MCF 10A (cell line): Measurements from ENCODE around the gene CTAG1A. TPM values are rescaled to one million over a fixed set of nuclear protein-coding genes. Genes with fewer than 3 reads are reported as not detected.

ENCODE experiments used
- BruUV-seq: library from RNA; stranded (reverse); fragments of 400-500 nt; replicated peaks from 2 replicates; lab custom pipeline; 2021; lab: Mats Ljungman, UMichigan
- CTCF ChIA-PET: fragments of 300-600 bp; sonication (Branson Sonifier 250); formaldehyde crosslinking; extraction: SDS; loops from one replicate; lab custom pipeline; 2021; ENCODE audit warnings: antibody characterized with exemption, inconsistent platforms; lab: Yijun Ruan, JAX
- POLR2A ChIA-PET: fragments of 300-600, 350-650 bp; sonication (Branson Sonifier 250); formaldehyde crosslinking; extraction: SDS; loops from one replicate; lab custom pipeline; 2020; ENCODE audit warnings: antibody characterized with exemption, inconsistent platforms; lab: Yijun Ruan, JAX
- DNase-seq: peaks from one replicate; pipeline ENCODE4 v3.0.0-alpha.2; 2018; ENCODE audit not compliant: unreplicated experiment
- H3K27ac Mint-ChIP-seq: one replicate; pipeline ENCODE4 v1.8.0; 2022; ENCODE audit warnings: mild to moderate bottlenecking, low read depth, mixed read lengths; ENCODE audit not compliant: unreplicated experiment
- H3K27me3 Mint-ChIP-seq: one replicate; pipeline ENCODE4 v1.8.0; 2022; ENCODE audit warnings: mixed read lengths; ENCODE audit not compliant: insufficient read depth, unreplicated experiment
- H3K36me3 Mint-ChIP-seq: one replicate; pipeline ENCODE4 v1.8.0; 2022; ENCODE audit warnings: mild to moderate bottlenecking, moderate library complexity, mixed read lengths; ENCODE audit not compliant: insufficient read depth, unreplicated experiment
- H3K4me1 Mint-ChIP-seq: one replicate; pipeline ENCODE4 v1.8.0; 2022; ENCODE audit warnings: mixed read lengths; ENCODE audit not compliant: insufficient read depth, unreplicated experiment
- H3K4me3 Mint-ChIP-seq: one replicate; pipeline ENCODE4 v1.8.0; 2022; ENCODE audit warnings: mild to moderate bottlenecking, moderate library complexity, mixed read lengths; ENCODE audit not compliant: unreplicated experiment
- H3K9me3 Mint-ChIP-seq: one replicate; pipeline ENCODE4 v1.8.0; 2022; ENCODE audit warnings: mixed read lengths; ENCODE audit not compliant: unreplicated experiment
- intact Hi-C: fragments of 100-400 bp; cut with micrococcal nuclease; formaldehyde crosslinking; loops from 2 replicates; pipeline ENCODE4 v1.14.1; 2022
- total RNA-seq: library from RNA; stranded (reverse); gene quantifications from 2 replicates; pipeline ENCODE4 v1.2.3, GENCODE V29; 2022
- TF ChIP-seq, protein P1 (sequence below): fragments of 200-600 bp; IDR thresholded peaks from one replicate; pipeline ENCODE4 v1.8.0; 2022; ENCODE audit warnings: antibody characterized with exemption, mild to moderate bottlenecking; ENCODE audit not compliant: unreplicated experiment

CTAG1A gene
- total RNA-seq, 1 experiment from 2014 or later, result not detected

DNA sequence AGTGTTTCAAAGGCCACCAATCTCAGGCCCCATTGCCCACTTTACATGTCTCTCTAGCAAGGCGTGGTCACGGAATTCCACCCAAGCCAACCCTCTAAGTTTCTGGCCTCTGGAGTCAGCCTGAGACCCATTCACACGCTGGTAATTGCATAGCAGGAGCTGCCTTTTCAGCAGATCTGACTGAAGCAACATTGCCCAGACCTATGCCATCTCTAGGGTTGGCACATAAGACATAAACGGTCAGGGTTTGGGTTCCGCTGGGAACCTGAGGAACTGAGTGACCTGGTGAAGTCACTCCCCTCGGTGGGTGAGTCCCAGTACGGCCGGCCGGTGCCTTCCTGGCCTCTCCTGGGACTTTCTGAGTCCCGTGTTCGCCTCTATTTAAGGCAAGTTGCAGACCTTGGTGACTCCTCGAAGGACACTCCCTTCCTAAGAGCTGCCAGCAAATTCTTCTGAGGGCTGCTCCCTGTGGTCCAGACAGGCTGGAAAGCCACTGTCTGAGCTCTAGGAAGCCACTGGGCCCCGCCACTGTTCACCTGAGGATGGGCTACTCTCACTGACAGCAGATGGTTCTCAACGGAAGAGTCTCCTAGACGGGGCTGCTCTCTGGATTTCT, 15.9 kb downstream of the CTAG1A start:
- no peaks in the 10 kb centered on the region for H3K27me3 Mint-ChIP-seq
- no peaks in the 10 kb centered on the region for H3K36me3 Mint-ChIP-seq
- TF ChIP-seq, protein P1, sequence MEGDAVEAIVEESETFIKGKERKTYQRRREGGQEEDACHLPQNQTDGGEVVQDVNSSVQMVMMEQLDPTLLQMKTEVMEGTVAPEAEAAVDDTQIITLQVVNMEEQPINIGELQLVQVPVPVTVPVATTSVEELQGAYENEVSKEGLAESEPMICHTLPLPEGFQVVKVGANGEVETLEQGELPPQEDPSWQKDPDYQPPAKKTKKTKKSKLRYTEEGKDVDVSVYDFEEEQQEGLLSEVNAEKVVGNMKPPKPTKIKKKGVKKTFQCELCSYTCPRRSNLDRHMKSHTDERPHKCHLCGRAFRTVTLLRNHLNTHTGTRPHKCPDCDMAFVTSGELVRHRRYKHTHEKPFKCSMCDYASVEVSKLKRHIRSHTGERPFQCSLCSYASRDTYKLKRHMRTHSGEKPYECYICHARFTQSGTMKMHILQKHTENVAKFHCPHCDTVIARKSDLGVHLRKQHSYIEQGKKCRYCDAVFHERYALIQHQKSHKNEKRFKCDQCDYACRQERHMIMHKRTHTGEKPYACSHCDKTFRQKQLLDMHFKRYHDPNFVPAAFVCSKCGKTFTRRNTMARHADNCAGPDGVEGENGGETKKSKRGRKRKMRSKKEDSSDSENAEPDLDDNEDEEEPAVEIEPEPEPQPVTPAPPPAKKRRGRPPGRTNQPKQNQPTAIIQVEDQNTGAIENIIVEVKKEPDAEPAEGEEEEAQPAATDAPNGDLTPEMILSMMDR, result no peak
- ChIA-PET CTCF (interaction anchor here (2.4 kb wide), 1 partner anchor 148 kb away, joined by 6 read pairs; no protein-coding TSS in a partner anchor), POLR2A (interaction anchor here (0.7 to 1.4 kb wide), 4 partner anchors 119 to 202 kb away, joined by 3 to 5 read pairs (median 4); partner anchors contain the start of gene RPL10)
- peak overlapping the region; percentile 33 for H3K27ac Mint-ChIP-seq
- no peak overlapping the region for H3K4me3 Mint-ChIP-seq
- H3K4me1 Mint-ChIP-seq, result peaks cover 57% of the 10 kb centered on the region
- DNase-seq, result peak; percentile 63
- no peaks in the 10 kb centered on the region for H3K9me3 Mint-ChIP-seq
- BruUV-seq, result no TSS peak
- intact Hi-C loops, result no loop called here

DNA sequence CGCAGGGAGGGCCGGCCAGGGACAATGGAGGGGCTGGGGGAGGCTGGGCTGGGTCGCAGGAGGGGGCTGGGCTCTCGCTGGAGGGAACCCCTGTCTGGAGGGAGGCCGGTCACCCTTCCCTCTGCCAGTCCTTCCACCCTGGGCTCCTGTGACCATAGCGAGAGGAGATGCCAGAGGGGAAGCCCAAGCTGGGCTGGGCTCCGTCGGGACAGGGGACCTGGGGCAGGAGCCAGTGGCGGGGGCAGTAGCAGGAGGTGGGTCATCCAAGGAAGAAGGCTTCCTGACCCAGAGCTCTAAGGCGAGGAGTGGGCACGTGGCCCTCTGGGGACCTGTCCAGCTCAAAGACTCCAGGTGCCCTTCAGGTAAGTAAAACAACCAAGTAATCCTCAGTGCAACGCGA, 17.3 kb downstream of the CTAG1A start:
- H3K4me1 Mint-ChIP-seq, result peaks cover 53% of the 10 kb centered on the region
- DNase-seq, result no peak
- no peaks in the 10 kb centered on the region for H3K27me3 Mint-ChIP-seq
- TF ChIP-seq, protein P1, result no peak
- BruUV-seq, result no TSS peak
- H3K4me3 Mint-ChIP-seq, result no peak overlapping the region
- POLR2A ChIA-PET, result no interaction called here
- no peaks in the 10 kb centered on the region for H3K36me3 Mint-ChIP-seq
- intact Hi-C loops, result no loop called here
- H3K27ac Mint-ChIP-seq, result no peak overlapping the region
- CTCF ChIA-PET, result interaction anchor here (0.8 kb wide), 1 partner anchor 650 kb away, joined by 3 read pairs; no protein-coding TSS in a partner anchor
- H3K9me3 Mint-ChIP-seq, result peaks cover 7% of the 10 kb centered on the region

DNA sequence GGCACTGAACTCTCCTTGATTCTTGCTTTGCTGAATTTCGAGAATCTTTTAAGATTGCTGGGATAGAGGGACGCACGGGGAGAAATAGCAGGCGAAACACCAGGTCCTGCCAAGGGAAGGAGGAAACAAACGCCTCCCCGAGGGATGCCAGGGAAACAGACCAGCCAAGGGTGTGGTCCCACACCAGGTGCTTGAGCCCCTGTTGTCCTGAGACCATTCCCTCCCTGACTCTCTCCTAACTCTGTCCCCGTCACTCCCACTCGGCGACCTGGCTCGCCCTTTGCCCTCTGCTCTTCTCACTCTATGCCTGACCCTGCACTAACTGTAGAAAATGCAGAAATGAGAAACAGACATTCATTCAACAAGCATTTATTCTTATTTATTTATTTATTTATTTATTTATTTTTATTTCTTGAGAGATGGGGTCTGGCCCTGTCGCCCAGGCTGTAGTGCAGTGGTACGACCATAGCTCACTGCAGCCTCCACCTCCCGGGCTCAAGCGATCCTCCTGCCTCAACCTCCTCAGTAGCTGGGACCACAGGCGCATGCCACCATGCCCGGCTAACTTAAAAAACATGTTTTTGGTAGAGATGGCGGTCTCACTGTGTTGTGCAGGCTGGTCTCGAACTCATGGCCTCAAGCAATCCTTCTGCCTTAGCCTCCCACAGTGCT, 18.0 kb downstream of the CTAG1A start:
- CTCF ChIA-PET, result interaction anchor here (0.8 kb wide), 1 partner anchor 650 kb away, joined by 3 read pairs; no protein-coding TSS in a partner anchor
- TF ChIP-seq, protein P1, result no peak
- POLR2A ChIA-PET, result interaction anchor here (0.8 to 0.9 kb wide), 2 partner anchors 115 to 135 kb away, joined by 3 to 4 read pairs; no protein-coding TSS in a partner anchor
- no TSS peak for BruUV-seq
- H3K27ac Mint-ChIP-seq, result peak overlapping the region; percentile 39
- H3K4me3 Mint-ChIP-seq, result no peak overlapping the region
- intact Hi-C loops, result no loop called here
- peaks cover 46% of the 10 kb centered on the region for H3K4me1 Mint-ChIP-seq
- H3K9me3 Mint-ChIP-seq, result peaks cover 7% of the 10 kb centered on the region
- no peak for DNase-seq
- no peaks in the 10 kb centered on the region for H3K36me3 Mint-ChIP-seq
- no peaks in the 10 kb centered on the region for H3K27me3 Mint-ChIP-seq
